Neural cell (in vitro differentiated cells): ENCODE data around the gene UBE4A. TPM values are rescaled to one million over a fixed set of nuclear protein-coding genes. Genes with fewer than 3 reads are reported as not detected.
A peak's percentile ranks its signal among the peaks of the same experiment; 100 is the strongest.

ENCODE experiments used
- H2AFZ ChIP-seq: fragments of 200-600, 300-800 bp; sonication (generic), shearing (Covaris generic); 2 replicates; pipeline ENCODE4 v1.6.0; 2014; ENCODE audit warnings: low read depth, mild to moderate bottlenecking, antibody characterized with exemption, low read length, moderate library complexity
- H3F3A ChIP-seq: fragments of 200-600 bp; shearing (Covaris generic); 2 replicates; pipeline ENCODE4 v1.6.1; 2016; ENCODE audit warnings: mild to moderate bottlenecking, moderate library complexity, mixed read lengths, antibody characterized with exemption, low read length; ENCODE audit not compliant: insufficient read depth, poor library complexity, severe bottlenecking
- H3K27ac ChIP-seq: fragments of 200-600, 300-800 bp; sonication (generic), shearing (Covaris generic); 2 replicates; pipeline ENCODE4 v1.5.1; 2014; ENCODE audit warnings: mild to moderate bottlenecking, low read length, moderate library complexity
- H3K27me3 ChIP-seq: fragments of 300-800, 200-600 bp; sonication (generic), shearing (Covaris generic); 2 replicates; pipeline ENCODE4 v1.6.0; 2014; ENCODE audit warnings: mild to moderate bottlenecking, low read depth, low read length, moderate library complexity; ENCODE audit not compliant: insufficient read depth
- H3K36me3 ChIP-seq: fragments of 300-800, 200-600 bp; sonication (generic), shearing (Covaris generic); 2 replicates; pipeline ENCODE4 v1.5.1; 2014; ENCODE audit warnings: mild to moderate bottlenecking, antibody characterized with exemption, low read length, moderate library complexity; ENCODE audit not compliant: insufficient read depth
- H3K4me2 ChIP-seq: fragments of 300-800, 200-600 bp; sonication (generic), shearing (Covaris generic); 2 replicates; pipeline ENCODE4 v1.6.0; 2014; ENCODE audit warnings: mild to moderate bottlenecking, low read length
- H3K4me3 ChIP-seq: fragments of 300-800, 200-600 bp; sonication (generic), shearing (Covaris generic); 2 replicates; pipeline ENCODE4 v1.5.1; 2014; ENCODE audit warnings: mild to moderate bottlenecking, low read length, moderate library complexity
- H3K79me2 ChIP-seq: fragments of 200-600 bp; shearing (Covaris generic); replicated peaks from 2 replicates; pipeline ENCODE4 v1.6.0; 2014; ENCODE audit warnings: mild to moderate bottlenecking, low read length, moderate library complexity; ENCODE audit not compliant: insufficient read depth
- H3K9ac ChIP-seq: fragments of 300-800, 200-600 bp; sonication (generic), shearing (Covaris generic); 2 replicates; pipeline ENCODE4 v1.6.1; 2016; ENCODE audit warnings: mild to moderate bottlenecking, low read length, mixed read lengths
- H3K9me2 ChIP-seq: fragments of 200-600 bp; shearing (Covaris generic); 2 replicates; pipeline ENCODE4 v1.6.1; 2016; ENCODE audit warnings: mild to moderate bottlenecking, low read length, mixed read lengths; ENCODE audit not compliant: insufficient read depth
- H3K9me3 ChIP-seq: fragments of 200-600, 300-800 bp; sonication (generic), shearing (Covaris generic); 2 replicates; pipeline ENCODE4 v1.6.1; 2016; ENCODE audit warnings: mild to moderate bottlenecking, mixed run types, low read length, moderate library complexity, mixed read lengths
- H4K20me1 ChIP-seq: fragments of 200-600 bp; shearing (Covaris generic); 2 replicates; pipeline ENCODE4 v1.6.1; 2016; ENCODE audit warnings: mild to moderate bottlenecking, mixed run types; ENCODE audit not compliant: insufficient read depth
- EZH2 ChIP-seq: fragments of 200-600, 300-800 bp; shearing (Covaris generic), sonication (generic); IDR thresholded peaks from 2 replicates; pipeline ENCODE4 v1.6.1; 2014; ENCODE audit warnings: antibody characterized with exemption, low read length, borderline replicate concordance, mild to moderate bottlenecking; ENCODE audit not compliant: insufficient read depth, poor library complexity, severe bottlenecking
- MXI1 ChIP-seq: fragments of 450-650 bp; conservative IDR thresholded peaks from 2 replicates; pipeline ENCODE4 v1.6.1; 2014; ENCODE audit warnings: antibody characterized with exemption, mild to moderate bottlenecking; ENCODE audit not compliant: poor library complexity, severe bottlenecking
- POLR2AphosphoS5 ChIP-seq: IDR thresholded peaks from 2 replicates; pipeline ENCODE4 v1.6.1; 2012
- RAD21 ChIP-seq: fragments of 450-650 bp; conservative IDR thresholded peaks from 2 replicates; pipeline ENCODE4 v1.6.1; 2014; ENCODE audit warnings: antibody characterized with exemption, mild to moderate bottlenecking, moderate library complexity
- REST ChIP-seq: IDR thresholded peaks from 2 replicates; pipeline ENCODE4 v1.6.1; 2012; ENCODE audit warnings: borderline replicate concordance
- SMC3 ChIP-seq: fragments of 450-650 bp; conservative IDR thresholded peaks from 2 replicates; pipeline ENCODE4 v1.6.1; 2014; ENCODE audit warnings: antibody characterized with exemption, mild to moderate bottlenecking, moderate library complexity; ENCODE audit not compliant: poor library complexity
- TAF1 ChIP-seq: IDR thresholded peaks from 2 replicates; pipeline ENCODE4 v1.6.1; 2012; ENCODE audit warnings: low read depth
- polyA plus RNA-seq: library from polyadenylated mRNA; depleted of rRNA; stranded (reverse); fragments of >200 nt; gene quantifications from 2 replicates; pipeline ENCODE4 v1.2.3, GENCODE V29; 2014

Gene UBE4A
- polyA plus RNA-seq, 1 donor from 2014 or later, result 36.9 TPM

- Histone ChIP-seq H3K79me2 (peaks cover 68% of the 10 kb centered on the region), H3K27me3 (no peaks in the 10 kb centered on the region), H3K9ac (peak overlapping the region; percentile 99), H3K9me2 (no peaks in the 10 kb centered on the region), H3K4me3 (peak overlapping the region; percentile 96), H3K36me3 (no peaks in the 10 kb centered on the region), H3K4me2 (peak overlapping the region; percentile 96), H4K20me1 (peaks cover 47% of the 10 kb centered on the region), H3K9me3 (no peaks in the 10 kb centered on the region), H3F3A (peaks cover 9% of the 10 kb centered on the region), H3K27ac (peak overlapping the region; percentile 96), H2AFZ (no peak overlapping the region)
- peak; percentile 48 for TF ChIP-seq SMC3
- peak; percentile 63 for TF ChIP-seq POLR2AphosphoS5
- TF ChIP-seq REST, result no peak
- peak; percentile 52 for TF ChIP-seq RAD21
- TF ChIP-seq MXI1, result peak; percentile 78
These were observed 79.0 kb downstream of the UBE4A start for GRCh38 chr11:118438314-118438931.

GRCh38 chr11:118439646-118440045 is 80.2 kb downstream of the UBE4A start:
- peaks cover 57% of the 10 kb centered on the region for H4K20me1 ChIP-seq
- TF ChIP-seq MXI1 (no peak), POLR2AphosphoS5 (no peak), TAF1 (no peak), SMC3 (no peak), EZH2 (no peak), REST (no peak), RAD21 (no peak)
- H3K9ac ChIP-seq, result peak overlapping the region; percentile 99
- H3K4me2 ChIP-seq, result peak overlapping the region; percentile 96
- H3K36me3 ChIP-seq, result no peaks in the 10 kb centered on the region
- no peaks in the 10 kb centered on the region for H3K9me2 ChIP-seq
- H3K9me3 ChIP-seq, result no peaks in the 10 kb centered on the region
- peaks cover 80% of the 10 kb centered on the region for H3K79me2 ChIP-seq
- H3K4me3 ChIP-seq, result peak overlapping the region; percentile 96
- H3K27ac ChIP-seq, result no peak overlapping the region
- no peak overlapping the region for H2AFZ ChIP-seq
- peaks cover 9% of the 10 kb centered on the region for H3F3A ChIP-seq
- no peaks in the 10 kb centered on the region for H3K27me3 ChIP-seq
